ENCODE results near the gene ZNF516. TPM values are rescaled to one million over a fixed set of nuclear protein-coding genes. Genes with fewer than 3 reads are reported as not detected.

ZNF516 gene
- total RNA-seq, 1 experiment from 2014 or later = 22.6 TPM

DNA sequence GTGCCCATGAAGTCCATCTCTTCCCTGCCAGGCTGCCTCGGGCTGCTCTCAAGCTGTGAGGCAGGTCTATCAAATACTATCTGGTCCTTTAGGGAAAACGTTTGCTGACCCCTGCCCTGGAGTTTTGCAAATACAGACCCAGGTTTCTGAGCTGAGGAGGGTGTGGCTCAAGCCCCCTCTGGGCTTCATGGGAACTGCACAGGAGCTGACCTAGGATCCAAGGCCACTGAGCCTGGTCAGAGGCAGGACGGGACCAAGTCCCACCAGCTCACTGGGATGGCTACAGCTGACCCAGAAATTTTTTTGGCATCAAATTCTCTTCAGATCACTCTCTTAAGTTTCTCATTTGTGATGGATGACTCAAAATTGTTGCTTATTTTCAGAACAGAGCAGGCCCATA lies 14.1 kb downstream of the ZNF516 start:
- H4K91ac ChIP-seq (ENCODE audit: insufficient read length, low read depth, low read length) = no peak overlapping the region
- H3K14ac ChIP-seq (ENCODE audit: insufficient read depth, low read length) = no peak overlapping the region
- no peak overlapping the region for H3T11ph ChIP-seq (ENCODE audit: low read length)
- no CpG with 5 or more reads among the region's 3 CpGs for WGBS (ENCODE audit: extremely low coverage, insufficient read length, low lambda C conversion rate)
- Mint-ChIP-seq H3K27me3 (ENCODE audit: low read depth) (no peaks in the 10 kb centered on the region), H3K4me1 (peaks cover 30 to 37% of the 10 kb centered on the region in 2 experiments), H3K4me3 (no peak overlapping the region), H3K36me3 (ENCODE audit: insufficient read depth in 1 of 3, low read depth in 3 of 3) (peaks cover 0 to 2% (median 0%) of the 10 kb centered on the region in 3 experiments; a peak in 3 of 7 replicates), H3K27ac (no peak overlapping the region), H3K9me3 (no peaks in the 10 kb centered on the region)
- H3K23me2 ChIP-seq (ENCODE audit: insufficient read length, low read depth, low read length, poor library complexity, severe bottlenecking) = no peaks in the 10 kb centered on the region
- H3K9ac ChIP-seq (ENCODE audit: extremely low read depth, insufficient read length, low read length) = no peak overlapping the region
- no peak overlapping the region for H2BK5ac ChIP-seq (ENCODE audit: insufficient read length, low read length)
- H3K4me1 ChIP-seq (ENCODE audit: insufficient read depth, low read length) = peaks cover 12% of the 10 kb centered on the region; the same call in 1 of the 2 replicates
- H3K79me2 ChIP-seq (ENCODE audit: insufficient read depth, low read length) = no peaks in the 10 kb centered on the region; the same call in 1 of the 2 replicates
- H2AFZ ChIP-seq (ENCODE audit: low read length) = no peak overlapping the region
- H2AK5ac ChIP-seq (ENCODE audit: insufficient read length, low read length) = no peak overlapping the region
- no peak overlapping the region for H3K27ac ChIP-seq (ENCODE audit: insufficient read length, low read depth, low read length)
- no peaks in the 10 kb centered on the region for H3K79me1 ChIP-seq (ENCODE audit: insufficient read depth, low read depth, low read length, poor library complexity, severe bottlenecking)
- no peak overlapping the region for H3K4me2 ChIP-seq (ENCODE audit: insufficient read depth, insufficient read length, low read length)
- H2BK120ac ChIP-seq (ENCODE audit: low read depth, low read length, poor library complexity, severe bottlenecking) = no peak overlapping the region
- no peak overlapping the region for H4K8ac ChIP-seq (replicated peaks; ENCODE audit: insufficient read length, low read depth, low read length)
- H3K27me3 ChIP-seq (ENCODE audit: insufficient read depth, low read length) = no peaks in the 10 kb centered on the region
- H3K9me3 ChIP-seq (ENCODE audit: control insufficient read depth, low read depth, low read length) = no peaks in the 10 kb centered on the region
- DNase-seq = no peak
- H4K20me1 ChIP-seq (ENCODE audit: control insufficient read depth, insufficient read depth, insufficient read length) = no peaks in the 10 kb centered on the region
- no peak overlapping the region for H2BK12ac ChIP-seq (ENCODE audit: insufficient read length, low read depth, low read length)
- H3K18ac ChIP-seq (ENCODE audit: insufficient read length, low read depth, low read length) = no peak overlapping the region
- H4K5ac ChIP-seq (ENCODE audit: insufficient read length, low read depth, low read length) = no peak overlapping the region
- H3K56ac ChIP-seq (ENCODE audit: insufficient read length, low read depth, low read length) = no peak overlapping the region
- H2BK15ac ChIP-seq (ENCODE audit: low read depth, low read length) = no peak overlapping the region
- no peak overlapping the region for H2BK20ac ChIP-seq (ENCODE audit: low read depth, low read length, poor library complexity, severe bottlenecking)
- TF ChIP-seq, protein P1, sequence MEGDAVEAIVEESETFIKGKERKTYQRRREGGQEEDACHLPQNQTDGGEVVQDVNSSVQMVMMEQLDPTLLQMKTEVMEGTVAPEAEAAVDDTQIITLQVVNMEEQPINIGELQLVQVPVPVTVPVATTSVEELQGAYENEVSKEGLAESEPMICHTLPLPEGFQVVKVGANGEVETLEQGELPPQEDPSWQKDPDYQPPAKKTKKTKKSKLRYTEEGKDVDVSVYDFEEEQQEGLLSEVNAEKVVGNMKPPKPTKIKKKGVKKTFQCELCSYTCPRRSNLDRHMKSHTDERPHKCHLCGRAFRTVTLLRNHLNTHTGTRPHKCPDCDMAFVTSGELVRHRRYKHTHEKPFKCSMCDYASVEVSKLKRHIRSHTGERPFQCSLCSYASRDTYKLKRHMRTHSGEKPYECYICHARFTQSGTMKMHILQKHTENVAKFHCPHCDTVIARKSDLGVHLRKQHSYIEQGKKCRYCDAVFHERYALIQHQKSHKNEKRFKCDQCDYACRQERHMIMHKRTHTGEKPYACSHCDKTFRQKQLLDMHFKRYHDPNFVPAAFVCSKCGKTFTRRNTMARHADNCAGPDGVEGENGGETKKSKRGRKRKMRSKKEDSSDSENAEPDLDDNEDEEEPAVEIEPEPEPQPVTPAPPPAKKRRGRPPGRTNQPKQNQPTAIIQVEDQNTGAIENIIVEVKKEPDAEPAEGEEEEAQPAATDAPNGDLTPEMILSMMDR (conservative IDR thresholded peaks at IDR 0.05) = peak; percentile 57
- no peak overlapping the region for H3K23ac ChIP-seq (ENCODE audit: insufficient read length, low read depth, low read length)
- H3K4ac ChIP-seq (ENCODE audit: low read depth, low read length) = no peak overlapping the region

Measured in H9 (cell line).